ENCODE measurements around the gene PDZK1IP1. TPM values are rescaled to one million over a fixed set of nuclear protein-coding genes. Genes with fewer than 3 reads are reported as not detected.
"Not testable (repeated sequence)": the region's sequence is repeated elsewhere in the genome, so short reads cannot be mapped to it uniquely, and the experiment has no call there.

The PDZK1IP1 gene
- polyA plus RNA-seq, 4 donors: 41.9 to 52.3 (median 49.8) TPM

- no peak for DNase-seq (ENCODE audit: low read depth in 4 of 4, low spot score in 2 of 4)
Observed at GRCh38 chr1:47183308-47184089, 6.3 kb downstream of the PDZK1IP1 start.

- DNase-seq (ENCODE audit: low read depth in 4 of 4, low spot score in 2 of 4): no peak
Observed at GRCh38 chr1:47182676-47183235, 7.1 kb downstream of the PDZK1IP1 start.

- no peak for DNase-seq (ENCODE audit: low read depth in 4 of 4, low spot score in 2 of 4)
Observed at GRCh38 chr1:47181955-47182675, 7.7 kb downstream of the PDZK1IP1 start.

GRCh38 chr1:47181095-47181954, 8.5 kb downstream of the PDZK1IP1 start:
- no peak for DNase-seq (ENCODE audit: low read depth in 4 of 4, low spot score in 2 of 4)

- no peak for DNase-seq (ENCODE audit: low read depth in 4 of 4, low spot score in 2 of 4)
Observed at GRCh38 chr1:47180603-47181094, 9.2 kb downstream of the PDZK1IP1 start.

- DNase-seq (ENCODE audit: low read depth in 4 of 4, low spot score in 2 of 4): no peak
Observed at GRCh38 chr1:47179988-47180563, 9.8 kb downstream of the PDZK1IP1 start.

- peak; percentile 75 to 87 (median 80) for DNase-seq (ENCODE audit: low read depth in 4 of 4, low spot score in 2 of 4)
Observed at GRCh38 chr1:47179017-47179987, 10.5 kb downstream of the PDZK1IP1 start.

- DNase-seq (ENCODE audit: low read depth in 4 of 4, low spot score in 2 of 4): no peak
Observed at GRCh38 chr1:47178654-47179016, 11.2 kb downstream of the PDZK1IP1 start.

- DNase-seq (ENCODE audit: low read depth in 4 of 4, low spot score in 2 of 4): no peak
Observed at GRCh38 chr1:47178020-47178419, 11.8 kb downstream of the PDZK1IP1 start.

GRCh38 chr1:47175227-47175934, 14.5 kb downstream of the PDZK1IP1 start:
- DNase-seq (ENCODE audit: low read depth in 4 of 4, low spot score in 2 of 4): no peak

- DNase-seq (ENCODE audit: low read depth in 4 of 4, low spot score in 2 of 4): no peak
Observed at GRCh38 chr1:47174656-47175020, 15.2 kb downstream of the PDZK1IP1 start.

- DNase-seq (ENCODE audit: low read depth in 4 of 4, low spot score in 2 of 4): no peak
Observed at GRCh38 chr1:47172782-47173181, 17.1 kb downstream of the PDZK1IP1 start.

GRCh38 chr1:47164552-47164951, 25.3 kb downstream of the PDZK1IP1 start:
- no peak for DNase-seq (ENCODE audit: low read depth in 4 of 4, low spot score in 2 of 4)

GRCh38 chr1:47161298-47162040, 28.4 kb downstream of the PDZK1IP1 start:
- no peak for DNase-seq (ENCODE audit: low read depth in 4 of 4, low spot score in 2 of 4)

- no peak for DNase-seq (ENCODE audit: low read depth in 4 of 4, low spot score in 2 of 4)
Observed at GRCh38 chr1:47160716-47161115, 29.1 kb downstream of the PDZK1IP1 start.

GRCh38 chr1:47157957-47158356, 31.9 kb downstream of the PDZK1IP1 start:
- DNase-seq (ENCODE audit: low read depth in 4 of 4, low spot score in 2 of 4): not testable (repeated sequence)

- not testable (repeated sequence) for DNase-seq (ENCODE audit: low read depth in 4 of 4, low spot score in 2 of 4)
Observed at GRCh38 chr1:47156457-47156856, 33.4 kb downstream of the PDZK1IP1 start.

GRCh38 chr1:47149162-47149561, 40.7 kb downstream of the PDZK1IP1 start:
- not testable (repeated sequence) for DNase-seq (ENCODE audit: low read depth in 4 of 4, low spot score in 2 of 4)
